NCI-H526 (cell line): Measurements from ENCODE around the gene ADAM12.

ENCODE experiments used
- DNase-seq, 2 experiments: peaks; one replicate each; lab custom pipeline; 2025; lab: John Stamatoyannopoulos, UW

ADAM12 gene

GRCh38 chr10:126234630-126235029 is 153.6 kb downstream of the ADAM12 start:
- no peak for DNase-seq

GRCh38 chr10:126233182-126234148 is 154.8 kb downstream of the ADAM12 start:
- no peak for DNase-seq

GRCh38 chr10:126230587-126230986 is 157.7 kb downstream of the ADAM12 start:
- DNase-seq: no peak

GRCh38 chr10:126229686-126230085 is 158.6 kb downstream of the ADAM12 start:
- no peak for DNase-seq

- no peak for DNase-seq
These were observed 160.5 kb downstream of the ADAM12 start for GRCh38 chr10:126227762-126228134.

GRCh38 chr10:126226988-126227761 is 161.1 kb downstream of the ADAM12 start:
- no peak for DNase-seq

GRCh38 chr10:126226205-126226604 is 162.1 kb downstream of the ADAM12 start:
- DNase-seq: no peak

GRCh38 chr10:126225672-126226008 is 162.6 kb downstream of the ADAM12 start:
- DNase-seq: no peak

GRCh38 chr10:126224967-126225671 is 163.2 kb downstream of the ADAM12 start:
- DNase-seq: no peak

GRCh38 chr10:126223512-126224067 is 164.7 kb downstream of the ADAM12 start:
- DNase-seq: no peak

GRCh38 chr10:126222736-126223511 is 165.4 kb downstream of the ADAM12 start:
- no peak for DNase-seq

GRCh38 chr10:126221874-126222273 is 166.4 kb downstream of the ADAM12 start:
- no peak for DNase-seq

- no peak for DNase-seq
These were observed 169.3 kb downstream of the ADAM12 start for GRCh38 chr10:126218778-126219649.

GRCh38 chr10:126218174-126218573 is 170.1 kb downstream of the ADAM12 start:
- no peak for DNase-seq

GRCh38 chr10:126216632-126216961 is 171.7 kb downstream of the ADAM12 start:
- no peak for DNase-seq

- no peak for DNase-seq
These were observed 172.3 kb downstream of the ADAM12 start for GRCh38 chr10:126215746-126216631.

- no peak for DNase-seq
These were observed 173.6 kb downstream of the ADAM12 start for GRCh38 chr10:126214679-126215078.

- no peak for DNase-seq
These were observed 174.3 kb downstream of the ADAM12 start for GRCh38 chr10:126214021-126214420.

- no peak for DNase-seq
These were observed 175.5 kb downstream of the ADAM12 start for GRCh38 chr10:126212738-126213137.
